Esophagus muscularis mucosa (tissue), 3 donors: ENCODE data around the gene HELZ.

Experiments
- CTCF ChIP-seq, 3 experiments: fragments of 200-600 bp in 2 of 3; fragments of 450-650 bp in 1 of 3; sonication (generic) in 2 of 3; IDR thresholded peaks; one replicate each; pipeline ENCODE4 v1.5.1; 2017 to 2019; ENCODE audit warnings: antibody characterized with exemption in 3 of 3, mild to moderate bottlenecking in 2 of 3, moderate library complexity in 1 of 3
- POLR2A ChIP-seq: fragments of 450-650 bp; IDR thresholded peaks from one replicate; pipeline ENCODE4 v1.6.1; 2017; ENCODE audit warnings: antibody characterized with exemption, moderate library complexity, mild to moderate bottlenecking, low read depth
- POLR2AphosphoS5 ChIP-seq, 2 donors: sonication (generic); formaldehyde crosslinking; IDR thresholded peaks; one replicate each; pipeline ENCODE4 v1.6.1; 2017; ENCODE audit warnings: antibody characterized with exemption in 2 of 2

- TF ChIP-seq CTCF (IDR thresholded peaks at IDR 0.05) (no peak), POLR2A (no peak), POLR2AphosphoS5 (IDR thresholded peaks at IDR 0.05) (no peak)
Measured at GRCh38 chr17:67244431-67245072, 444 bp downstream of the HELZ start.
